ENCODE results near the gene RNF167. TPM values are rescaled to one million over a fixed set of nuclear protein-coding genes. Genes with fewer than 3 reads are reported as not detected.
A peak's percentile ranks its signal among the peaks of the same experiment; 100 is the strongest.

RNF167 gene
- total and polyA plus RNA-seq, 2 of the 13 experiments (the other 11 are each of a cell fraction or from before 2014, with no cell fraction given), result 44.1 to 45.4 TPM

- TF ChIP-seq ZNF253 (CRISPR knock-in tag; IDR thresholded peaks at IDR 0.05; ENCODE audit: borderline replicate concordance), result peak; percentile 84
- TF ChIP-seq ONECUT2 (CRISPR knock-in tag; IDR thresholded peaks at IDR 0.05), result no peak
- peak; percentile 24; the same call in 1 of the 2 replicates for TF ChIP-seq SAFB2 (CRISPR knock-in tag; IDR thresholded peaks at IDR 0.05; ENCODE audit: borderline replicate concordance, low read depth)
- no peak for TF ChIP-seq PAX8 (CRISPR knock-in tag; IDR thresholded peaks at IDR 0.05; ENCODE audit: borderline replicate concordance)
- peak; percentile 66 for TF ChIP-seq ZNF746 (CRISPR knock-in tag; IDR thresholded peaks at IDR 0.05)
- no peak for TF ChIP-seq HNF1A (IDR thresholded peaks at IDR 0.05; ENCODE audit: low read depth)
- 0 out of 2 replicates have a peak, but pooled peaks have one; percentile 54 for TF ChIP-seq HNF1A (CRISPR knock-in tag; IDR thresholded peaks at IDR 0.05; ENCODE audit: borderline replicate concordance)
- TF ChIP-seq KAT7 (CRISPR knock-in tag; IDR thresholded peaks at IDR 0.05; ENCODE audit: borderline replicate concordance), result no peak
- no peak for TF ChIP-seq RFXAP (CRISPR knock-in tag; IDR thresholded peaks at IDR 0.05; ENCODE audit: borderline replicate concordance)
- TF ChIP-seq POLR2AphosphoS5 (IDR thresholded peaks at IDR 0.05; ENCODE audit: low read depth, low read length), result peak; percentile 80
- peak; percentile 94 for TF ChIP-seq RBFOX2 (IDR thresholded peaks at IDR 0.05; ENCODE audit: low read depth, low read length)
- no peak; the same call in 1 of the 2 replicates for TF ChIP-seq ZNF547 (CRISPR knock-in tag; IDR thresholded peaks at IDR 0.05)
- TF ChIP-seq RXRB (CRISPR knock-in tag; IDR thresholded peaks at IDR 0.05; ENCODE audit: borderline replicate concordance), result peak; percentile 65
- no peak for TF ChIP-seq NFKBIZ (CRISPR knock-in tag; IDR thresholded peaks at IDR 0.05)
- no peak for TF ChIP-seq ZBTB3 (CRISPR knock-in tag; IDR thresholded peaks at IDR 0.05; ENCODE audit: borderline replicate concordance, low read depth)
- TF ChIP-seq MED13 (CRISPR knock-in tag; IDR thresholded peaks at IDR 0.05), result no peak; the same call in 1 of the 2 replicates
- TF ChIP-seq MATR3 (CRISPR knock-in tag; IDR thresholded peaks at IDR 0.05), result no peak
- peak; percentile 45 for TF ChIP-seq XRCC5 (optimal IDR thresholded peaks at IDR 0.05; ENCODE audit: low read length)
- TF ChIP-seq ZNF350 (CRISPR knock-in tag; IDR thresholded peaks at IDR 0.05; ENCODE audit: borderline replicate concordance, low read depth), result no peak
- TF ChIP-seq ATF4 (CRISPR knock-in tag; IDR thresholded peaks at IDR 0.05), result peak in 1 of 2 experiments; percentile 72; a peak in 2 of 4 replicates
- TF ChIP-seq ZNF83 (CRISPR knock-in tag; IDR thresholded peaks at IDR 0.05; ENCODE audit: borderline replicate concordance), result no peak; the same call in 1 of the 2 replicates
- no peak; the same call in 1 of the 2 replicates for TF ChIP-seq NR2C2 (CRISPR knock-in tag; IDR thresholded peaks at IDR 0.05; ENCODE audit: borderline replicate concordance)
- TF ChIP-seq NCOA2 (CRISPR knock-in tag; IDR thresholded peaks at IDR 0.05), result no peak; the same call in 1 of the 2 replicates
- no peak for TF ChIP-seq ZNF468 (CRISPR knock-in tag; IDR thresholded peaks at IDR 0.05)
- 0 out of 2 replicates have a peak, but pooled peaks have one; percentile 22 for TF ChIP-seq ZKSCAN1 (IDR thresholded peaks at IDR 0.05; ENCODE audit: low read length)
- peak; percentile 68; the same call in 1 of the 2 replicates for TF ChIP-seq KDM2A (CRISPR knock-in tag; IDR thresholded peaks at IDR 0.05; ENCODE audit: borderline replicate concordance, low read depth)
These were observed 27.7 kb downstream of the RNF167 start, which contains the start of gene SPAG7 (continued) for GRCh38 chr17:4967539-4968485.

Data from HepG2 (cell line).